ENCODE results near the gene ERN2.

Gene ERN2

DNA sequence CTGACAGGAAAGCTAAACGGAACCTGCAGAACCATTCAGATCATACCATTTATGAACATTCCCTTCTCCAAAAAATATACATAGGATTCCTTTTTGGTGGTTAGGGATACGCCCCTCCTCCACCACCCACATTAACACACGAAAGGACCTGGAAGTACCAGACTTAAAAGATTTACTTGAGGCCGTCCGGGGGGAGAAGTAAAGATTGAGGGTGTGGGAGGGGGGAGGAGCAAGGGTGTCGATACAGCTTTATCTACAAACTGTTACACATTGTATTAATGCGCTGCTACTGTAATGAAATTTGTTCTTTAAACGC lies 72.4 kb downstream of the ERN2 start:
- peak; percentile 4 for DNase-seq (ENCODE audit: low spot score)
